ENCODE data around the gene RNF227.

DNA sequence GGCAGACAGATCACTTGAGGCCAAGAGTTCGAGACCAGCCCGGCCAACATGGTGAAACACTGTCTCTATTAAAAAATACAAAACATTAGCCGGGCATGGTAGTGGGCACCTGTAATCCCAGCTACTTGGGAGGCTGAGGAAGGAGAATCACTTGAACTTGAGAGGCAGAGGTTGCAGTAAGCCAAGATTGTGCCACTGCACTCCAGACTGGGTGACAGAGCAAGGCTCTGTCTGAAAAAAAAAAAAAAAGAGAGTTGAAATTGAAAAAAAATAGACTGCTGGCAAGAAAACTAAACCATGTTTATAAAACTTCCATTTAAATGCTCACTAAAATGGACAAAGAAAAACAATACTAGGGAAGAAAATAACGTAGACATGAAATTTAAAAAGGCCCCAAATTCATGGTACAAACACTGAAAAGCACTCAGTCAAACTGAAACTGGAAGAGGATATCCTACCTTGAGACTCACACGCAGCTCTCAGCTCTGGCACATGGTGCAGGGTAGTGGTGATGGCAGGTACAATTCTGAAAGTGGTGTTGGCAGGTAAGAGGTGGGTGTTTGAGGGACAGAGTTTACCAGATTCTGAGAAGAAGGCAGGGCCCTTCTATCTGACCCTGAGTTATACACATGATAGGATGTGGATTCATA is 35.2 kb upstream of the RNF227 start:
- TF ChIP-seq, protein P1, sequence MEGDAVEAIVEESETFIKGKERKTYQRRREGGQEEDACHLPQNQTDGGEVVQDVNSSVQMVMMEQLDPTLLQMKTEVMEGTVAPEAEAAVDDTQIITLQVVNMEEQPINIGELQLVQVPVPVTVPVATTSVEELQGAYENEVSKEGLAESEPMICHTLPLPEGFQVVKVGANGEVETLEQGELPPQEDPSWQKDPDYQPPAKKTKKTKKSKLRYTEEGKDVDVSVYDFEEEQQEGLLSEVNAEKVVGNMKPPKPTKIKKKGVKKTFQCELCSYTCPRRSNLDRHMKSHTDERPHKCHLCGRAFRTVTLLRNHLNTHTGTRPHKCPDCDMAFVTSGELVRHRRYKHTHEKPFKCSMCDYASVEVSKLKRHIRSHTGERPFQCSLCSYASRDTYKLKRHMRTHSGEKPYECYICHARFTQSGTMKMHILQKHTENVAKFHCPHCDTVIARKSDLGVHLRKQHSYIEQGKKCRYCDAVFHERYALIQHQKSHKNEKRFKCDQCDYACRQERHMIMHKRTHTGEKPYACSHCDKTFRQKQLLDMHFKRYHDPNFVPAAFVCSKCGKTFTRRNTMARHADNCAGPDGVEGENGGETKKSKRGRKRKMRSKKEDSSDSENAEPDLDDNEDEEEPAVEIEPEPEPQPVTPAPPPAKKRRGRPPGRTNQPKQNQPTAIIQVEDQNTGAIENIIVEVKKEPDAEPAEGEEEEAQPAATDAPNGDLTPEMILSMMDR (IDR thresholded peaks at IDR 0.05), result no peak
- no peak for TF ChIP-seq POLR2AphosphoS5 (IDR thresholded peaks at IDR 0.05)
- TF ChIP-seq POLR2A (IDR thresholded peaks at IDR 0.05), result no peak

Data from transverse colon (tissue), 4 donors.